Pancreas (tissue), 10 donors: ENCODE measurements around the gene PCCA. TPM values are rescaled to one million over a fixed set of nuclear protein-coding genes. Genes with fewer than 3 reads are reported as not detected.
A peak's percentile ranks its signal among the peaks of the same experiment; 100 is the strongest.

Source experiments
- ATAC-seq, 4 donors: fragments of 200-7000 bp; cut with Tn5 transposase; one replicate each; pipeline versions ENCODE4 v1.8.0 to v1.9.1; 2020; ENCODE audit warnings: mild to moderate bottlenecking in 4 of 4, moderate library complexity in 4 of 4
- DNase-seq, 6 donors: peaks; one replicate each; pipeline ENCODE4 v3.0.0-alpha.2; 2020
- FAIRE-seq: peaks from 2 replicates; lab custom pipeline; 2012; peaks lifted over from hg19 to GRCh38; lab: Jason Lieb, UNC
- H3K27ac ChIP-seq, 4 donors: fragments of 200-600 bp; sonication (generic); 1 replicate in 3 of 4; 2 replicates in 1 of 4; pipeline versions ENCODE4 v1.5.0 to v1.8.0; 2020
- H3K27me3 ChIP-seq, 4 donors: fragments of 200-600 bp; one replicate each; pipeline ENCODE4 v1.8.0; 2021
- H3K36me3 ChIP-seq, 3 donors: fragments of 200-600 bp; sonication (generic) in 1 of 3; one replicate each; pipeline versions ENCODE4 v1.5.0 to v1.8.0; 2020 to 2021
- H3K4me1 ChIP-seq, 3 donors: fragments of 200-600 bp; one replicate each; pipeline ENCODE4 v1.8.0; 2021
- H3K4me3 ChIP-seq, 4 donors: fragments of 200-600 bp; sonication (generic) in 2 of 4; one replicate each; pipeline versions ENCODE4 v1.5.0 to v1.8.0; 2020 to 2021
- H3K9me3 ChIP-seq, 4 donors: fragments of 200-600 bp; one replicate each; pipeline ENCODE4 v1.8.0; 2021
- CTCF ChIP-seq, 4 donors: fragments of 200-600 bp; sonication (generic) in 3 of 4; IDR thresholded peaks; one replicate each; pipeline versions ENCODE4 v1.5.0 to v1.8.0; 2021; ENCODE audit warnings: antibody characterized with exemption in 4 of 4
- whole genome bisulfite sequencing, 2 donors: extraction: QIAGEN DNeasy Blood & Tissue Kit; methylation state at CpG; one replicate each; pipeline ENCODE4 v1.1.7; 2013; 5-methylcytosine and 5-hydroxymethylcytosine counted together
- intact Hi-C, 3 donors: fragments of 100-400 bp; cut with DNase I; formaldehyde crosslinking; loops; one replicate each; pipeline versions ENCODE4 v1.11.1 to v1.14.2; 2022
- polyA plus RNA-seq, 2 donors: library from polyadenylated mRNA; stranded (reverse); fragments of 200-250 nt; gene quantifications; one replicate each; pipeline ENCODE4 v1.2.3, GENCODE V29; 2013
- total RNA-seq, 6 donors: library from RNA; stranded (reverse); fragmentation: NEBNext Ultra II Directional in 4 of 6; extraction: Animal tissue kit (Norgen Biotek cat#: 25700) in 4 of 6; gene quantifications; one replicate each; pipeline versions ENCODE4 v1.2.1 to v1.2.4, GENCODE V29; 2021 to 2023
- donor health status: healthy with polysubstance abuse.
- donor health status: DM: no; HTN: no; CAD: no; lungs with moderate emphysema.
- donor health status: DM: no; HTN: no; CAD: no.
- donor health status: control.
- donor health status: control.
- donor health status: Bipolar disorder and iron deficiency.
- donor health status: DM: yes; HTN: yes; CAD: no.
- donor health status: DM: no; HTN: no; CAD: no.
- donor health status: DM: no; HTN: no; CAD: no.
- donor health status: DM: yes; HTN: yes; CAD: no.

PCCA gene
- total and polyA plus RNA-seq, 8 donors = 14.2 to 32.1 (median 24.1) TPM

- Histone ChIP-seq H3K4me1 (peaks cover 0 to 5% (median 0%) of the 10 kb centered on the region in 3 donors), H3K9me3 (no peaks in the 10 kb centered on the region), H3K36me3 (no peaks in the 10 kb centered on the region), H3K27ac (no peak overlapping the region), H3K27me3 (no peaks in the 10 kb centered on the region), H3K4me3 (no peak overlapping the region)
- DNase-seq (no peak), ATAC-seq (no peak), FAIRE-seq (no peak)
- 91 to 93% methylated on average over 4 of the region's 4 CpGs for WGBS, 2 donors
- no peak for TF ChIP-seq CTCF (IDR thresholded peaks at IDR 0.05)
- intact Hi-C loops = no loop called here
Observed at GRCh38 chr13:100208002-100208401, 119.1 kb downstream of the PCCA start.

GRCh38 chr13:100208626-100209025 is 119.7 kb downstream of the PCCA start:
- DNase-seq = no peak
- no peak for TF ChIP-seq CTCF (IDR thresholded peaks at IDR 0.05)
- Histone ChIP-seq H3K9me3 (no peaks in the 10 kb centered on the region), H3K27ac (no peak overlapping the region), H3K4me1 (peaks cover 0 to 2% (median 0%) of the 10 kb centered on the region in 3 donors), H3K4me3 (no peak overlapping the region), H3K36me3 (no peaks in the 10 kb centered on the region), H3K27me3 (no peaks in the 10 kb centered on the region)
- WGBS, 2 donors = 47 to 93% methylated on average over 2 of the region's 2 CpGs
- ATAC-seq = no peak
- FAIRE-seq = no peak
- intact Hi-C loops = no loop called here

GRCh38 chr13:100209857-100210825 is 121.2 kb downstream of the PCCA start:
- Histone ChIP-seq H3K4me1 (no peaks in the 10 kb centered on the region), H3K4me3 (no peak overlapping the region), H3K27ac (no peak overlapping the region), H3K36me3 (no peaks in the 10 kb centered on the region), H3K27me3 (no peaks in the 10 kb centered on the region), H3K9me3 (no peaks in the 10 kb centered on the region)
- FAIRE-seq (no peak), ATAC-seq (peak in 1 of 4 donors; percentile 13), DNase-seq (no peak)
- TF ChIP-seq CTCF (IDR thresholded peaks at IDR 0.05) = no peak
- 82 to 88% methylated on average over 8 of the region's 8 CpGs for WGBS, 2 donors
- intact Hi-C loops = no loop called here

- intact Hi-C loops = no loop called here
- H3K36me3 ChIP-seq = no peaks in the 10 kb centered on the region
- no peaks in the 10 kb centered on the region for H3K9me3 ChIP-seq
- no peak for DNase-seq
- peak in 1 of 4 donors; percentile 25 for ATAC-seq
- H3K4me3 ChIP-seq = no peak overlapping the region
- TF ChIP-seq CTCF (IDR thresholded peaks at IDR 0.05) = no peak
- no peaks in the 10 kb centered on the region for H3K4me1 ChIP-seq
- no peaks in the 10 kb centered on the region for H3K27me3 ChIP-seq
- FAIRE-seq = no peak
- WGBS, 2 donors = 90 to 95% methylated on average over 4 of the region's 4 CpGs
- no peak overlapping the region for H3K27ac ChIP-seq
Observed at GRCh38 chr13:100211016-100211710, 122.3 kb downstream of the PCCA start.
